Measurements from ENCODE around the gene CLCF1.

The CLCF1 gene

GRCh38 chr11:67395555-67396258 lies 22.3 kb upstream of the CLCF1 start:
- DNase-seq (ENCODE audit: low read depth in 2 of 2), result no peak

DNA sequence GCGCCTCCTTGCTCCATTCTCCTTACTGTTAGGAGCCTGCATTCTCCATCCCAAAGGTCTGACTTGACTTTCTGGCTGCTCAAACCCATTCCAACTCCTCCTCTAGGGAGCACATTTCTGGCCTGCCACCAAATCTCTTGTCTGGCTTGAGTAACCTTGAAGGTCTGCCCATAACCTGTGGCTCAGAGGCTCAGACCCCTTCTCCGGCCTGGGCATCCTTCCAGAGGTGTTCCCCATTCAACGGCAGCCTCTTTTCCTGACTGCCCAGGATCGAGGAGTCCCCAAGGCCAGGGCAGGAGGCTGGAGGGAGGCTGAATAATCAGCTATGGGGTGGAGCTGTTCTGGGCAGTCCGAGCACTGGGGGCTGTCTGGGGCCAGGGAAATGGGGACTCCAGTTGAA lies 20.6 kb upstream of the CLCF1 start:
- DNase-seq (ENCODE audit: low read depth in 2 of 2), result no peak

DNA sequence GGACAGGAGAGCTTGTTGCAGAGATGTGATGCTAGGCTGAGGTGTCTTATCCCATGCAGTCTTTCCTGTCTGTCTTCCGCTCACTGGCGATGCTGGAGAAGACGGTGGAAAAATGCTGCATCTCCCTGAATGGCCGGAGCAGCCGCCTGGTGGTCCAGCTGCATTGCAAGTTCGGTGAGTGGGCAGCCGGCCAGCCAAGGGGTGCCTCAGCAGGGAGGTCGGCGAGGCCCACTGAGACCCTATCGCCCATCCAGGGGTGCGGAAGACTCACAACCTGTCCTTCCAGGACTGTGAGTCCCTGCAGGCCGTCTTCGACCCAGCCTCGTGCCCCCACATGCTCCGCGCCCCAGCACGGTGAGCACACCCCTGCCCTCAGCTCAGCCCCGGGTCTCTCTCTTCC lies 20.0 kb upstream of the CLCF1 start:
- DNase-seq (ENCODE audit: low read depth in 2 of 2), result no peak

GRCh38 chr11:67392183-67392715 lies 18.9 kb upstream of the CLCF1 start:
- DNase-seq (ENCODE audit: low read depth in 2 of 2), result no peak

DNA sequence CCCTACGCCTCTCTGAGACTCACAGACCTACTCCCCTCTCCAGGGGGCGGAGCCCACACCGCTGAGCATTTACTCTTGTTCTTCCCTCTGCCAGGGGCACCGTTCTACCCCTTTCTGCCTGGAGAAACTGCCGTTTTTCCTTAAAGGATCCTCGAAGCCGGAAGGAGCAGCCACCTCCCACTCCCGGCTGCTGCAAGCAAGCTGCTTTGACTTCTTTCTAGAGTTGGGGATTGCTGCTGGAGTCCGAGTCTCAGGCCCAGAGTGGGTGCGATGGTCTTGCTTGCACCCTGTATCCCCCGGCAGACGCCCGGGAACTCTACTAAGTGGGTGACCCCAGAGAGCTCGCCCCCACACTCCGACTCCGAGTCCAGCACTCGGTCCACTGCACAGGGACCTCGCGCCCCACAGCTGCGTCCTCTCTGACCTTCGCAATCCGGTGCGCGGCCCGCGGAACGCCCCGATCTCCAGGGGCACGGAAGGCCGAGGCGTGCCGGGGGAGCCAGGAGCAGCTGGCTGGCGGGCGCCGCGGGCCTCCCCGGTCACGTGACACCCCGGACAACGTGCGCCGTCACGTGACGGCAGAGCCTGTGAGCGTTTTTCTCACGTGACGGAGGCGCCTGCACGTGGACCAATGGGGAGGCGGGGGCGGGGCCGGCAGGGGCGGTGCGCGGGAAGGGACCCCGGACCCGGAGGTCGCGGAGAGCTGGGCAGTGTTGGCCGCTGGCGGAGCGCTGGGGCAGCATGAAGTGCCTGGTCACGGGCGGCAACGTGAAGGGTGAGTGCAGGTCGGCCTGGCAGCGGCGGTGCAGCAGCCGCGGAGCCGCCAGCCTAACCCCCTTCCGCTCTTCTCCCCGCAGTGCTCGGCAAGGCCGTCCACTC lies 18.1 kb upstream of the CLCF1 start, which contains the start of gene RAD9A:
Gene RAD9A, plus strand, starts transcription at position 683 of the 879 bp plus-strand sequence. Its CDS starts 59 bp downstream, at position 742.
- peak; percentile 86 to 88 for DNase-seq (ENCODE audit: low read depth in 2 of 2)

GRCh38 chr11:67390947-67391303 lies 17.5 kb upstream of the CLCF1 start:
- DNase-seq (ENCODE audit: low read depth in 2 of 2), result no peak

DNA sequence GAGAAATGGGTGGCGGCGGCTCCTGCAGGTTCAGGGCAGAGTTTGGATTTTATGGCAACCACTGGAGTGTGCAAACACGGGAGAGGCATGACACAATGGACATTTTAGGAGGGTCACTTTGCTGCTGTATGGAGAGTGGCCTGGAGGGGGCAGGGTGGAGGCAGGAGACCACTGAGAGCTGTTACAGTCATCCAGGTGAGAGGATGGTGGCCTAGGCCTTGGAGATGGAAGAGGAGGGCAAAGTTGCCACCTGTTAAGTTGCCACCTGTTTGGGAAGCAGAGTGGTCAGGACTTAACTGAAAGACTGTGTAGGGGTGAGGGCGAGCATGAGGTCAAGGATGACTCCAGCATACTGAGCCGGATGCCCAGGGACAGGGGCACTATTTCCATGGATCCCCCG lies 16.1 kb upstream of the CLCF1 start:
- no peak for DNase-seq (ENCODE audit: low read depth in 2 of 2)

DNA sequence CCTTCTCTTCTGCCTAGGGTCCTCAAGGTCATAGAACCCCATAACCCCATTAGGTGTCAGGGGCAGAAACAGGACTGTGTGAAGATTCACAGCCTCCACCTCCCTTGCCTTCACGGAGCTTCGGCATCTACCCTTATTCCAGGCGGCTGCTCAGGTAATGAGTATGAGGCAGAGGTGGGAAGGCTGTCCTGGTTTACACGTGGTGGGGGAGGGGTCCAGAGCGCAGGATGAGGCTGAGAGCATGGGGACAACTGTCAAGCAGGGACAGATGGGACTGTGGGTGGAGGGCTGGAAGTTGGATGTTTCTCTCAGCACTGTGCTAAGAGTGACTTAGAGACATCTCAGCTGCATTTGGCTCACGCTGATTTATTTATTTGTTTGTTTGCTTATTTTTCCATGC lies 14.1 kb upstream of the CLCF1 start:
- no peak for DNase-seq (ENCODE audit: low read depth in 2 of 2)

GRCh38 chr11:67387069-67387468 lies 13.7 kb upstream of the CLCF1 start:
- DNase-seq (ENCODE audit: low read depth in 2 of 2), result no peak

GRCh38 chr11:67384851-67385366 lies 11.5 kb upstream of the CLCF1 start:
- no peak for DNase-seq (ENCODE audit: low read depth in 2 of 2)

DNA sequence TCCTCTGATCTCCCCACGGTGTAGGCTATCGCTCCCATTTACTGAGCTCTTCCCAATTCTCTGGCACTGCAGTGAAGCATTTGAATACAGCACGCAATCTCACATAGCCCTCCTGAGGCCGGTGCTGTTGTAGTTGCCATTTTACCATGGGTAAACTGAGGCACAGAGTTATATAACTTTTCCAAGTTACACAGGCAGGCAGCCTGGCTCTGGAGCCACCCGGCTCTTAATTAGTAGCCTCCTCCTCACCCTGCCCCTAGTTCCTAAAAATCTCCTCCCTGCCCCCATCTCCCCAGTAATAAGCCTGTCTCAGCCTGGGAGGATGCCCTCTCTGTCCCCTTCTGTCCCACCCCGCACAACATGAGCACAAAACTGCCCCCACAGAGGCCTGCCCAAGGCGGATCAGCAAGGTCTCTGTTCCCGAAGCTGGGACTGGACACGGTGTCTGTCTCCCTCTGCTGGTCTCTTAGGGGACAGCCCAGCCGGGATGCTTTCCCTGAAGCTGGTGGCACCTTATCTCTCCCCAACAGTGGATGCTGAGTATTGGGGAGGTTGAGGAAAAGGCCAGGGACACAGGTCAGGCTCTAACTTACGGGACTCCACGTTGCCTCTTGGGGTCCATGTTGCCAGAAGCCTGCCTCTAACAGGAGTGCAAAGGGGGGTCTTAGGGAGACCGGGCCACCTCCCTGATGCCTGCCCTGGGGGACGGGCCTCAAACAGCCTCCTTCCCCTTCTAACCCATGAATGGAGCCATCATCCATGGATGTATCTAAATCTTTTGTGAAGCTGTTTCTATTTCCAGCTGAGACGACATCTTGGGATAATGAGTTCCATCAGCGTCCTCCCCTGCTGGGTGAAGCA lies 9.1 kb upstream of the CLCF1 start:
- DNase-seq (ENCODE audit: low read depth in 2 of 2), result peak; percentile 59 to 72

DNA sequence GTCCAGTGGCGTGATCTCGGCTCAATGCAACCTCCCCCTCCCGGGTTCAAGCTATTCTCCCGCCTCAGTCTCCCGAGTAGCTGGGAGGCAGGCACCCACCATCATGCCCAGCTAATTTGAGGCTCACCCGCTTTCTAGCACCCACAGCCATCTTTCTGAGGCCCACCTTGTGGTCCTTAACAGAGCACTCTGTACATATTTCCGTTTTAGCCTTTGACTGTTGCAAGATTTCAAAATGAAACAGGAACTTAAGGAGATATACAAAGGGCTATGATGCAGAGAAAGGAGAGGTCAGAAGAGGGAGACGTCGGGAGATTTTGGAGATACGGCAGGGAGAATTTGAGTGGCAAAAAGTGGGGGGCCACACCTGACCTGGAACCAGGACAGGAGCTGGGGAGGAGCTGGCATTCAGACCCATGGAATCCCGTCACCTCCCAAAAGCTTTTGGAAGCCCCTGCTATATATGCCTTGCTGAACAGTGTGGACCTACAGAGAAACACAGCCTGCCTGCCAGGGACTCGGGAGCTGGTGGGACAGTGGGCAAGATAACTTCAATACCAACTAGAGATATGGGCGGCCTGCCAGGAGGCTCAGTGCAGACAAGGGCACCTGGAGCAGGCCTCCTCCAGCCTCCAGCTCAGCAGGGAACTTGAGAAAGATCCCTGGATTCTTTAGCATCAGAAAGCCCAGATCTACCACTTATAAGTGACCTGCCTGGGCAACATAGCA lies 8.0 kb upstream of the CLCF1 start:
- no peak for DNase-seq (ENCODE audit: low read depth in 2 of 2)

GRCh38 chr11:67379061-67380058 lies 6.0 kb upstream of the CLCF1 start:
- DNase-seq (ENCODE audit: low read depth in 2 of 2), result no peak

- DNase-seq (ENCODE audit: low read depth in 2 of 2), result no peak
Measured at GRCh38 chr11:67378544-67378943, 5.1 kb upstream of the CLCF1 start.

- DNase-seq (ENCODE audit: low read depth in 2 of 2), result no peak
Measured at GRCh38 chr11:67376873-67377808, 3.7 kb upstream of the CLCF1 start.

GRCh38 chr11:67376063-67376820 lies 2.8 kb upstream of the CLCF1 start:
- no peak for DNase-seq (ENCODE audit: low read depth in 2 of 2)

DNA sequence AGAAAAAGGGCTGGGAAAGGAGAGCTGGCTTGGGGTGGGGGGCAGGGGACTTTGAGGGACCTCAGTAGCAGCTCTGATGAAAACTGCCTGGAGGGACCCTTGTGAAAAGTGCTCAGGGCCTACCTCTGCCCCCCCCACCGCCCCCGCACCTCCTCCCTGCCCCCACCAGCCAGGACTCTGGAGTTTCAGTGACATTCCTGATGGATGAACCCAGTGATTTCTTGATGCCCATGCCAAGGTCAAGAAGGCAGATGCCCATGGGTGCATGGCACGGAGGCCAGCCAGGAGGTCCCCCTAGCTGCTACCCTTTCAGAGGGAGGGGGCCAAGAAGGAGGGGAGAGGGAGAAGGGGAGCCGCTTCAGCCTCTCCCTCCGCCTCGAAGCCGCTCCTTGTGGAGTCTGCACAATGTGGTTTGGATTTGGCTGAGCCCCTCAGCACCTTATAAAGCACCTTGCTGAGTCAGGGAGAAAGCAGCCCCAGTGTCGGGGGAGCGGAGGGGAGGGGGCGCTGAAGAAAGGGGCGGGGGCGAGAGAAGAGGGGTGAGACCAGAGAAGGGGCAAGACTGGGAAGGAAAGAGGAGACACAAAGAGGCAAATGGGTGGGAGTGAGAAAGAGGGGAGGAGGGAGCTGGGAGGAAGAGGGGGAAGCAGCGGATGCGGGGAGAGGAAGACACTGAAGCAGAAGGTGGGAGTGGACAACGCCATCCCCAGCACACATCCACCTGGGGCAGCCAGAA lies 2.1 kb upstream of the CLCF1 start:
- no peak for DNase-seq (ENCODE audit: low read depth in 2 of 2)
